SU-DHL-6 (cell line): ENCODE data around the gene AP2A2.

Experiments
- H2AFZ ChIP-seq: fragments of 200-600 bp; sonication (generic); 2 replicates; pipeline ENCODE4 v1.6.1; 2014; ENCODE audit warnings: low read depth, mild to moderate bottlenecking, moderate library complexity, mixed read lengths, antibody characterized with exemption, low read length; ENCODE audit not compliant: severe bottlenecking
- H3F3A ChIP-seq: fragments of 200-600 bp; shearing (Covaris generic); 2 replicates; pipeline ENCODE4 v1.6.0; 2016; ENCODE audit warnings: antibody characterized with exemption, mild to moderate bottlenecking; ENCODE audit not compliant: insufficient read depth
- H3K27ac ChIP-seq: fragments of 200-600 bp; sonication (generic); 2 replicates; pipeline ENCODE4 v1.5.1; 2016; ENCODE audit warnings: low read depth, mild to moderate bottlenecking, low read length, moderate library complexity, mixed read lengths
- H3K27me3 ChIP-seq: fragments of 200-600 bp; sonication (generic), shearing (Covaris generic); 2 replicates; pipeline ENCODE4 v1.6.0; 2014; ENCODE audit warnings: mild to moderate bottlenecking, low read length
- H3K36me3 ChIP-seq: fragments of 200-600 bp; sonication (generic); 2 replicates; pipeline ENCODE4 v1.6.1; 2014; ENCODE audit warnings: mild to moderate bottlenecking, low read length, mixed read lengths
- H3K4me2 ChIP-seq: fragments of 300-600, 200-600 bp; shearing (Covaris generic), sonication (generic); 2 replicates; pipeline ENCODE4 v1.6.0; 2014; ENCODE audit warnings: low read length, low read depth, mild to moderate bottlenecking; ENCODE audit not compliant: poor library complexity, severe bottlenecking
- H3K4me3 ChIP-seq: fragments of 200-600 bp; sonication (generic); 2 replicates; pipeline ENCODE4 v1.5.1; 2014; ENCODE audit warnings: antibody characterized with exemption, low read length, mild to moderate bottlenecking, mixed read lengths; ENCODE audit not compliant: insufficient read depth, poor library complexity, severe bottlenecking
- H3K79me2 ChIP-seq: fragments of 200-600 bp; sonication (generic); 2 replicates; pipeline ENCODE4 v1.6.1; 2014; ENCODE audit warnings: mild to moderate bottlenecking, low read length, moderate library complexity; ENCODE audit not compliant: insufficient read depth
- H3K9ac ChIP-seq: fragments of 200-600 bp; sonication (generic); 2 replicates; pipeline ENCODE4 v1.7.0; 2014; ENCODE audit warnings: mild to moderate bottlenecking, low read length
- H3K9me2 ChIP-seq: fragments of 200-600 bp; sonication (generic); replicated peaks from 2 replicates; pipeline ENCODE4 v1.6.1; 2014; ENCODE audit warnings: low read length; ENCODE audit not compliant: insufficient read depth
- H3K9me3 ChIP-seq: fragments of 200-600 bp; sonication (generic); 2 replicates; pipeline ENCODE4 v1.6.1; 2014; ENCODE audit warnings: low read length, mixed read lengths; ENCODE audit not compliant: insufficient read depth
- H4K20me1 ChIP-seq: fragments of 200-600 bp; sonication (generic); 2 replicates; pipeline ENCODE4 v1.6.1; 2014; ENCODE audit warnings: low read depth, mild to moderate bottlenecking, antibody characterized with exemption, low read length, moderate library complexity, mixed read lengths
- EZH2phosphoT487 ChIP-seq: fragments of 200-600 bp; sonication (generic), shearing (Covaris generic); conservative IDR thresholded peaks from 2 replicates; pipeline ENCODE4 v1.6.1; 2018; ENCODE audit warnings: mild to moderate bottlenecking, antibody characterized with exemption, low read length, moderate library complexity, mixed read lengths
- TF ChIP-seq, protein P1 (sequence below): fragments of 200-600 bp; sonication (generic); IDR thresholded peaks from one replicate; pipeline ENCODE4 v1.5.1; 2017; ENCODE audit warnings: antibody characterized with exemption, mild to moderate bottlenecking, low read length, moderate library complexity; ENCODE audit not compliant: insufficient read depth, poor library complexity, severe bottlenecking

Gene AP2A2

DNA sequence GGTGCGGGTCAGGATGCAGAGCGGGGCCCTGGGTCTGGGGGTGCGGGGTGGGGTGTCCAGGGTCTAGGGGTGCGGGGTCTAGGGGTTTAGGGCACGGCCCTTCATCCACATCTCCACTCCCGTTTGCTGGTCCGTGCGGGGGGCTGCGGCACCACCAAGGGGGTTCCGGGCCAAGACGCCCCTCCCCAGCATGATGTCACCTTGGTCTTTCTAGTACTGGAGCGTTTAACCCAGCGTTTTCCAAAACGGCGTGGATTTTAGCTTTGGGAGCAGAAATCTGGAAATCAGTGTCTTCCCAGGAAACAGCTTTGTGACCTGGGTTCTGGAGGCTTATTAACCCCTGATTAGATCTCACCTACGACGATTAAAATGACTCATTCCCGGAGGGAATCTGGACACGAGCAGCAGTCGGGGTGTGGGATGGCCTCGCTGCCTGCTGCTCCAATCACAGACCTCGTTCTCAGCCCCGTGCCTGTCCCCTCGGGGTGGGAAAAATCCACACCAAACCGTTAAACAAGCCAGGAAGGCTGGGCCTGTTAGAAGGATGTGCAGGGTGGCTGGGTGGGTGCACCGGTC is 759 bp downstream of the AP2A2 start:
- H3K36me3 ChIP-seq = no peaks in the 10 kb centered on the region
- peak overlapping the region; percentile 92 for H3K4me3 ChIP-seq
- H3K9me2 ChIP-seq = no peaks in the 10 kb centered on the region
- peak overlapping the region; percentile 76 for H3K4me2 ChIP-seq
- no peaks in the 10 kb centered on the region for H3K27me3 ChIP-seq
- H2AFZ ChIP-seq = no peak overlapping the region
- peaks cover 51% of the 10 kb centered on the region for H3K79me2 ChIP-seq
- H3K27ac ChIP-seq = no peak overlapping the region; the same call in 1 of the 2 replicates
- TF ChIP-seq, protein P1, sequence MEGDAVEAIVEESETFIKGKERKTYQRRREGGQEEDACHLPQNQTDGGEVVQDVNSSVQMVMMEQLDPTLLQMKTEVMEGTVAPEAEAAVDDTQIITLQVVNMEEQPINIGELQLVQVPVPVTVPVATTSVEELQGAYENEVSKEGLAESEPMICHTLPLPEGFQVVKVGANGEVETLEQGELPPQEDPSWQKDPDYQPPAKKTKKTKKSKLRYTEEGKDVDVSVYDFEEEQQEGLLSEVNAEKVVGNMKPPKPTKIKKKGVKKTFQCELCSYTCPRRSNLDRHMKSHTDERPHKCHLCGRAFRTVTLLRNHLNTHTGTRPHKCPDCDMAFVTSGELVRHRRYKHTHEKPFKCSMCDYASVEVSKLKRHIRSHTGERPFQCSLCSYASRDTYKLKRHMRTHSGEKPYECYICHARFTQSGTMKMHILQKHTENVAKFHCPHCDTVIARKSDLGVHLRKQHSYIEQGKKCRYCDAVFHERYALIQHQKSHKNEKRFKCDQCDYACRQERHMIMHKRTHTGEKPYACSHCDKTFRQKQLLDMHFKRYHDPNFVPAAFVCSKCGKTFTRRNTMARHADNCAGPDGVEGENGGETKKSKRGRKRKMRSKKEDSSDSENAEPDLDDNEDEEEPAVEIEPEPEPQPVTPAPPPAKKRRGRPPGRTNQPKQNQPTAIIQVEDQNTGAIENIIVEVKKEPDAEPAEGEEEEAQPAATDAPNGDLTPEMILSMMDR = no peak
- TF ChIP-seq EZH2phosphoT487 = no peak
- H3K9ac ChIP-seq = peak overlapping the region; percentile 82
- no peaks in the 10 kb centered on the region for H3K9me3 ChIP-seq
- no peaks in the 10 kb centered on the region; the same call in 1 of the 2 replicates for H4K20me1 ChIP-seq
- peaks cover 13% of the 10 kb centered on the region for H3F3A ChIP-seq

DNA sequence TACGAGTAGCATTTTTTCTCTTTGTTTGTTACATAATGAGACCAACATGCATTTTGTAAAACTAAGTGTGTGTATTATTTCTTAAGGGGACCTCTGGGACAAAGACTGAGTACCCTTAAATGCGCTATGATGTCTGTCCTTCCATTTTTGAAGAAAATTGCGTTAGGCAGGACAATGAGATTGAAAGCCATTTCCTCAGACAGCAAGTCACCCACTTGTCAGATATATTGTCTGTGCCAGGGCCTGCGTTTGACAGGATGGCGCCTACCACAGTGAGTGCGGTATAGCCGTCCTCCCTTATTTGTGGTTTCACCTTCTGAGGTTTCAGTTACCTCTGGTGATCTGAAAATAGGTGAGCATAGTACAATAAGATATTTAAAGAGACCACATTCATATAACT is 2.2 kb downstream of the AP2A2 start:
- Histone ChIP-seq H3F3A (peaks cover 13% of the 10 kb centered on the region), H2AFZ (no peak overlapping the region), H4K20me1 (no peaks in the 10 kb centered on the region; the same call in 1 of the 2 replicates), H3K79me2 (peaks cover 65% of the 10 kb centered on the region), H3K9me3 (no peaks in the 10 kb centered on the region), H3K9ac (0 out of 2 replicates have a peak overlapping the region, but pooled peaks have one; percentile 5), H3K36me3 (no peaks in the 10 kb centered on the region), H3K4me3 (no peak overlapping the region), H3K27me3 (no peaks in the 10 kb centered on the region), H3K4me2 (peak overlapping the region; percentile 14), H3K9me2 (no peaks in the 10 kb centered on the region), H3K27ac (0 out of 2 replicates have a peak overlapping the region, but pooled peaks have one; percentile 2)
- no peak for TF ChIP-seq EZH2phosphoT487
- TF ChIP-seq, protein P1 = no peak

DNA sequence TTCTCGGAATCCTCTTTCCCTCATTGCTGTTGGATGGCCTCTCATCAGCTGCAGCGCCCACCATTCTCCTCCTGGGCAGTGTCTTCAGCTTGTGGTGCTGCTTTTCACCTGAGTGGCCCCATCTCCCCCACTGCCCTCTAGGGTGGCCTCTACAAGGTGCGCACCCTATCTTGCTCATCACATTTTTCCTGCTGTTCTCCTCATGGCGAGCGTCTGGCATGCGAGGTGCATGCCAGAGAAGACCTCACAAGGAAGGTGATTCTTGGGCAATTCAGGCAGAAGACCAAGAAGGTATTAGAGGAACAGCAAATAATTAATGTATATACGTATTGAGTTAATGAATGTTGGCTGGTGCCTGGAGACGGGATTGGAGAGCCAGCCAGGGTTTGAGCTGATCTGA is 3.1 kb downstream of the AP2A2 start:
- Histone ChIP-seq H3K79me2 (peaks cover 74% of the 10 kb centered on the region), H3K4me2 (no peak overlapping the region)
- TF ChIP-seq, protein P1 = no peak
- no peak for TF ChIP-seq EZH2phosphoT487

More for the DNA sequence above, 3.1 kb downstream of the AP2A2 start:
- H3K9me2 ChIP-seq = no peaks in the 10 kb centered on the region
- H3K27ac ChIP-seq = no peak overlapping the region
- H3F3A ChIP-seq = peaks cover 13% of the 10 kb centered on the region
- H3K4me3 ChIP-seq = no peak overlapping the region
- no peaks in the 10 kb centered on the region; the same call in 1 of the 2 replicates for H4K20me1 ChIP-seq
- no peak overlapping the region for H3K9ac ChIP-seq
- H2AFZ ChIP-seq = no peak overlapping the region
- H3K27me3 ChIP-seq = no peaks in the 10 kb centered on the region
- H3K9me3 ChIP-seq = no peaks in the 10 kb centered on the region
- H3K36me3 ChIP-seq = no peaks in the 10 kb centered on the region
